Upper lobe of left lung (tissue), 6 donors: ENCODE data around the gene KCNMA1. TPM values are rescaled to one million over a fixed set of nuclear protein-coding genes. Genes with fewer than 3 reads are reported as not detected.

ENCODE experiments used
- ATAC-seq, 2 donors: fragments of 200-7000 bp; cut with Tn5 transposase; one replicate each; pipeline ENCODE4 v1.9.1; 2022; ENCODE audit warnings: mild to moderate bottlenecking in 2 of 2, moderate library complexity in 2 of 2; ENCODE audit not compliant: low FRiP score in 2 of 2
- DNase-seq, 2 donors: peaks; one replicate each; pipeline ENCODE4 v3.0.0-alpha.2; 2019 to 2020
- H3K27ac ChIP-seq, 4 donors: fragments of 200-600 bp; sonication (generic); one replicate each; pipeline ENCODE4 v1.5.1; 2016 to 2019
- H3K27me3 ChIP-seq, 4 donors: fragments of 200-600 bp; sonication (generic); one replicate each; pipeline ENCODE4 v1.5.1; 2017 to 2019
- H3K36me3 ChIP-seq, 4 donors: fragments of 200-600 bp; sonication (generic); one replicate each; pipeline ENCODE4 v1.5.1; 2016 to 2019
- H3K4me1 ChIP-seq, 4 donors: fragments of 200-600 bp; sonication (generic); one replicate each; pipeline ENCODE4 v1.5.1; 2018 to 2019
- H3K4me3 ChIP-seq, 4 donors: fragments of 200-600 bp; sonication (generic); one replicate each; pipeline ENCODE4 v1.5.1; 2017 to 2019; ENCODE audit warnings: mild to moderate bottlenecking in 2 of 4, moderate library complexity in 1 of 4
- H3K9me3 ChIP-seq, 4 donors: fragments of 200-600 bp; sonication (generic); one replicate each; pipeline ENCODE4 v1.5.1; 2018 to 2019
- CTCF ChIP-seq, 6 experiments: fragments of 450-650 bp in 4 of 6; fragments of 200-600 bp in 2 of 6; sonication (generic) in 2 of 6; IDR thresholded peaks; one replicate each; pipeline ENCODE4 v1.5.1; 2016 to 2019; ENCODE audit warnings: antibody characterized with exemption in 6 of 6
- EP300 ChIP-seq, 4 donors: sonication (generic); formaldehyde crosslinking; IDR thresholded peaks; one replicate each; pipeline ENCODE4 v1.5.1; 2017; ENCODE audit warnings: antibody characterized with exemption in 4 of 4, control low read depth in 2 of 4
- POLR2A ChIP-seq, 4 donors: fragments of 450-650 bp; IDR thresholded peaks; one replicate each; pipeline ENCODE4 v1.5.1; 2016 to 2017; ENCODE audit warnings: antibody characterized with exemption in 4 of 4, mild to moderate bottlenecking in 2 of 4
- POLR2AphosphoS5 ChIP-seq, 2 donors: sonication (generic); formaldehyde crosslinking; IDR thresholded peaks; one replicate each; pipeline ENCODE4 v1.5.1; 2017; ENCODE audit warnings: antibody characterized with exemption in 2 of 2
- WGBS, 2 donors: methylation state at CpG; one replicate each; pipeline ENCODE4 v1.1.5; 2017 to 2018; 5-methylcytosine and 5-hydroxymethylcytosine counted together
- total RNA-seq, 6 donors: library from RNA; depleted of rRNA in 4 of 6; stranded (reverse); fragments of >200 nt in 4 of 6; gene quantifications; one replicate each; pipeline versions ENCODE4 v1.1.0 to v1.2.1, GENCODE V29; 2016 to 2021
- donor health status: DM: no; HTN: no; CAD: no; lungs with moderate emphysema.
- donor health status: DM: no; HTN: yes; CAD: no; lungs with severe emphysema.

Gene KCNMA1
- total RNA-seq, 6 donors from 2014 or later: 5.8 to 107 (median 22.0) TPM

- no peaks in the 10 kb centered on the region for H3K36me3 ChIP-seq
- H3K27me3 ChIP-seq: peaks cover 0 to 28% (median 17%) of the 10 kb centered on the region in 4 donors
- ATAC-seq: no peak
- no peaks in the 10 kb centered on the region for H3K9me3 ChIP-seq
- 38 to 55% methylated on average over 13 of the region's 13 CpGs for WGBS, 2 donors
- DNase-seq: no peak
- no peak overlapping the region for H3K27ac ChIP-seq
- TF ChIP-seq CTCF (IDR thresholded peaks at IDR 0.05) (no peak), POLR2AphosphoS5 (IDR thresholded peaks at IDR 0.05) (no peak), EP300 (IDR thresholded peaks at IDR 0.05) (no peak), POLR2A (IDR thresholded peaks at IDR 0.05) (no peak)
- H3K4me3 ChIP-seq: peak overlapping the region in 3 of 4 donors; percentile 44 to 50 (median 50)
- peaks cover 5 to 24% (median 9%) of the 10 kb centered on the region in 4 donors for H3K4me1 ChIP-seq
Observed at GRCh38 chr10:77635402-77636227, 2.0 kb downstream of the KCNMA1 start.

- H3K4me1 ChIP-seq: peaks cover 5 to 24% (median 9%) of the 10 kb centered on the region in 4 donors
- DNase-seq (no peak), ATAC-seq (no peak)
- H3K9me3 ChIP-seq: no peaks in the 10 kb centered on the region
- no peak overlapping the region for H3K27ac ChIP-seq
- WGBS, 2 donors: 62 to 67% methylated on average over 4 of the region's 4 CpGs
- TF ChIP-seq POLR2A (IDR thresholded peaks at IDR 0.05) (no peak), POLR2AphosphoS5 (IDR thresholded peaks at IDR 0.05) (no peak), CTCF (IDR thresholded peaks at IDR 0.05) (no peak), EP300 (IDR thresholded peaks at IDR 0.05) (no peak)
- H3K36me3 ChIP-seq: no peaks in the 10 kb centered on the region
- peaks cover 0 to 28% (median 17%) of the 10 kb centered on the region in 4 donors for H3K27me3 ChIP-seq
- no peak overlapping the region for H3K4me3 ChIP-seq
Observed at GRCh38 chr10:77634939-77635338, 2.7 kb downstream of the KCNMA1 start.

GRCh38 chr10:77633376-77633775, 4.2 kb downstream of the KCNMA1 start:
- H3K27me3 ChIP-seq: peaks cover 0 to 23% (median 15%) of the 10 kb centered on the region in 4 donors

GRCh38 chr10:77631241-77631640, 6.4 kb downstream of the KCNMA1 start:
- Histone ChIP-seq H3K27ac (no peak overlapping the region), H3K4me3 (no peak overlapping the region), H3K4me1 (no peaks in the 10 kb centered on the region), H3K9me3 (no peaks in the 10 kb centered on the region), H3K36me3 (no peaks in the 10 kb centered on the region), H3K27me3 (peaks cover 0 to 5% (median 3%) of the 10 kb centered on the region in 4 donors)
- 83 to 94% methylated on average over 5 to 7 of the region's 7 CpGs for WGBS, 2 donors
- no peak for DNase-seq
- TF ChIP-seq POLR2A (IDR thresholded peaks at IDR 0.05) (no peak), EP300 (IDR thresholded peaks at IDR 0.05) (no peak), CTCF (IDR thresholded peaks at IDR 0.05) (no peak), POLR2AphosphoS5 (IDR thresholded peaks at IDR 0.05) (no peak)
- ATAC-seq: no peak

More at GRCh38 chr10:77633376-77633775, 4.2 kb downstream of the KCNMA1 start:
- H3K4me3 ChIP-seq: no peak overlapping the region
- WGBS, 2 donors: 79 to 86% methylated on average over 7 of the region's 7 CpGs
- H3K4me1 ChIP-seq: peaks cover 5 to 20% (median 8%) of the 10 kb centered on the region in 4 donors
- H3K9me3 ChIP-seq: no peaks in the 10 kb centered on the region
- no peak overlapping the region for H3K27ac ChIP-seq
- no peaks in the 10 kb centered on the region for H3K36me3 ChIP-seq
- ATAC-seq: no peak
- TF ChIP-seq POLR2A (IDR thresholded peaks at IDR 0.05) (no peak), CTCF (IDR thresholded peaks at IDR 0.05) (no peak), POLR2AphosphoS5 (IDR thresholded peaks at IDR 0.05) (no peak), EP300 (IDR thresholded peaks at IDR 0.05) (no peak)
- DNase-seq: no peak
